T-helper 1 cell treated with Interleukin-12 subunit alpha and Interleukin-12 subunit beta and Interleukin-4 antibody, amounts not matched to agents 30 ng/mL and 1 ng/mL, for 36 hours (primary cell): ENCODE measurements around the gene POLR2F. TPM values are rescaled to one million over a fixed set of nuclear protein-coding genes. Genes with fewer than 3 reads are reported as not detected.
"Not testable (repeated sequence)": the region's sequence is repeated elsewhere in the genome, so short reads cannot be mapped to it uniquely, and the experiment has no call there.

Experiments used
- intact Hi-C: fragments of 100-400 bp; cut with micrococcal nuclease; formaldehyde crosslinking; loops from one replicate; pipeline ENCODE4 v1.15.1; 2024
- total RNA-seq: library from RNA; stranded (reverse); gene quantifications from 2 replicates; pipeline ENCODE4 v1.2.3, GENCODE V29; 2022

POLR2F gene
- total RNA-seq, 1 donor from 2014 or later, result 71.7 TPM

- intact Hi-C loops, result no loop called here
These were observed 28.2 kb upstream of the POLR2F start for GRCh38 chr22:37925330-37925729.

GRCh38 chr22:37925767-37926166 lies 27.7 kb upstream of the POLR2F start:
- intact Hi-C loops, result no loop called here

- intact Hi-C loops, result no loop called here
These were observed 27.1 kb upstream of the POLR2F start for GRCh38 chr22:37926358-37926757.

- intact Hi-C loops, result no loop called here
These were observed 26.5 kb upstream of the POLR2F start for GRCh38 chr22:37926771-37927636.

GRCh38 chr22:37927637-37927936 lies 25.9 kb upstream of the POLR2F start:
- intact Hi-C loops, result no loop called here

- intact Hi-C loops, result no loop called here
These were observed 24.1 kb upstream of the POLR2F start for GRCh38 chr22:37929390-37929789.

- intact Hi-C loops, result no loop called here
These were observed 23.1 kb upstream of the POLR2F start for GRCh38 chr22:37930270-37930951.

- intact Hi-C loops, result no loop called here
These were observed 22.5 kb upstream of the POLR2F start for GRCh38 chr22:37930952-37931440.

- intact Hi-C loops, result no loop called here
These were observed 21.6 kb upstream of the POLR2F start for GRCh38 chr22:37931893-37932389.

GRCh38 chr22:37932401-37932800 lies 21.1 kb upstream of the POLR2F start:
- intact Hi-C loops, result no loop called here

- intact Hi-C loops, result no loop called here
These were observed 20.5 kb upstream of the POLR2F start for GRCh38 chr22:37932821-37933578.

- intact Hi-C loops, result loop anchor here (1.0 to 2.0 kb wide), 6 partner anchors 19 to 117 kb away; partner anchors contain the start of genes C22orf23, MICALL1 and POLR2F
These were observed 19.7 kb upstream of the POLR2F start for GRCh38 chr22:37933711-37934376.

GRCh38 chr22:37940698-37941376 lies 12.7 kb upstream of the POLR2F start:
- intact Hi-C loops, result no loop called here

- intact Hi-C loops, result no loop called here
These were observed 11.4 kb upstream of the POLR2F start for GRCh38 chr22:37942133-37942532.

- intact Hi-C loops, result no loop called here
These were observed 10.2 kb upstream of the POLR2F start for GRCh38 chr22:37943136-37943824.

- intact Hi-C loops, result no loop called here
These were observed 9.7 kb upstream of the POLR2F start for GRCh38 chr22:37943825-37944198.

- intact Hi-C loops, result not testable (repeated sequence)
These were observed 9.1 kb upstream of the POLR2F start for GRCh38 chr22:37944423-37944822.

- intact Hi-C loops, result not testable (repeated sequence)
These were observed 6.2 kb upstream of the POLR2F start for GRCh38 chr22:37947142-37947795.

- intact Hi-C loops, result loop anchor here (5.0 kb wide), 3 partner anchors 251 to 344 kb away; partner anchors contain the start of genes GGA1, LGALS1 and MAFF
These were observed 2.2 kb upstream of the POLR2F start for GRCh38 chr22:37951305-37951704.
